ENCODE results near the gene CDK11B. TPM values are rescaled to one million over a fixed set of nuclear protein-coding genes. Genes with fewer than 3 reads are reported as not detected.
"Not testable (repeated sequence)": the region's sequence is repeated elsewhere in the genome, so short reads cannot be mapped to it uniquely, and the experiment has no call there.

Gene CDK11B
- total and polyA plus RNA-seq, 2 donors: 6.5 to 44.5 TPM

DNA sequence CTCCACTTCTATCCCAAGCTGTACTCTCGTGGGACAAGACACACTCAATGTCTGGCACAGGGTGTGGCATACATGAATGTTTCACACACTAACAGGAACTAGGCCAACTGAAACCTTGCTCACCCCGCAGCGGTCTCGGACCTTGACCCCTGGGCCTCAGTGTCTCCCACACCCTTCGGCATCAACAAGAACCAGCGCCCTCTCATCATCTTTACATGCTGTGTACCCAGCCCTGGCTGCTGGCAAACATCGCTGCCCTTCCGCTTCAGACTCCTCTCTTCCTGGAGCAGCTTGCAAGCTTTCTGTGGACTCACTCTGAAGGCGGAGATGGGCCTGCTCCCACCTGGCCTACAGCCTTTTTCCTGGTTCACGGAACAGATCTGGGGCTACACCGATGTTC is 10.5 kb downstream of the CDK11B start:
- not testable (repeated sequence) for H3K4me1 ChIP-seq (ENCODE audit: insufficient read depth); H3K27ac ChIP-seq (ENCODE audit: low read depth); H3K36me3 ChIP-seq (ENCODE audit: insufficient read depth); DNase-seq (ENCODE audit: extremely low spot score); H3K4me3 ChIP-seq (ENCODE audit: low read depth, low read length)
- 90% methylated on average over 11 of the region's 11 CpGs for WGBS

- not testable (repeated sequence) for H3K4me3 ChIP-seq (ENCODE audit: low read depth, low read length); H3K27ac ChIP-seq (ENCODE audit: low read depth); H3K36me3 ChIP-seq (ENCODE audit: insufficient read depth); H3K4me1 ChIP-seq (ENCODE audit: insufficient read depth); DNase-seq (ENCODE audit: extremely low spot score)
- WGBS: 90% methylated on average over 17 of the region's 17 CpGs
These were observed 11.1 kb downstream of the CDK11B start for GRCh38 chr1:1647567-1648241.

DNA sequence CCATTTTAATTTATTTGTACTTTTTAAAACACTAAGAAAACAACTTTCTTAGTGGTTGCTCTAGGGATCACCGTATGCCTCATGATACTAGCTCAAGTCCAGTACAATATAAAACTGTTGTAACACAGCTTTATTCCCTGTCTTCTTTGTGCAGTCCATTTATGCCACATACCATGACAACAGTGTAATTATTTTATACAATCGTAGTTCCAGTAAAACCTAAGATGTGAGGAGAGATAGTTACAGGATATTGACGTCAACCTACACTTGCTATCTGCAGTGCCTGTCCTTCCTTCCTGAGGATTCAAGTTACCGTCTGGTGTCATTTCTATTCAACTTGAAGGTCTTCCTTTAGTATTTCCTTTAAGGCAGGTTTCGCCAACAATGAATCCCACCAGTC is 12.5 kb downstream of the CDK11B start:
- 87% methylated on average over 5 of the region's 5 CpGs for WGBS
- not testable (repeated sequence) for H3K27ac ChIP-seq (ENCODE audit: low read depth); H3K36me3 ChIP-seq (ENCODE audit: insufficient read depth)

GRCh38 chr1:1640711-1641461 is 17.9 kb downstream of the CDK11B start:
- WGBS: 94% methylated on average over 30 of the region's 38 CpGs
- not testable (repeated sequence) for H3K27ac ChIP-seq (ENCODE audit: low read depth); H3K4me3 ChIP-seq (ENCODE audit: low read depth, low read length); H3K36me3 ChIP-seq (ENCODE audit: insufficient read depth); H3K4me1 ChIP-seq (ENCODE audit: insufficient read depth); DNase-seq (ENCODE audit: extremely low spot score)

More for the DNA sequence above, 12.5 kb downstream of the CDK11B start:
- H3K4me3 ChIP-seq (ENCODE audit: low read depth, low read length); DNase-seq (ENCODE audit: extremely low spot score); H3K4me1 ChIP-seq (ENCODE audit: insufficient read depth): not testable (repeated sequence)

DNA sequence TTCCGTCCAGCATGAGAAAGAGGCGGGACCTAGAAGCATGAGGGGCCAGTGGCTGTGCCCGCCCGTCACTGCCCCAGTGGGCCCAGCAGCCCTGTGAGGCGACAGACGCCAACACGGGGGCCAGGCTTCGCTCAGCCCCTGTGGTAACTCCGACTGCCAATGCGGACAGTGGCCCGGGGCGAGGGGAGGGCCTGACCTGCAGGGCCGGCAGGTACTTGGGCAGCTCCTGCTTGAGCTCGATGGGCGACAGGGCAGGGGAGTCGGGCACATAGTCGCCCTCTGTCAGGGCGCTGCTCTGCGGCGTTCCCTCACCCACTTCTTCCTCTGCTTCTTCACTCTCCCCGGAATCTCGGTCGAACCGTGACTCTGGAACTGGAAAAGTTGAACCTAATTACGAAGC is 18.7 kb downstream of the CDK11B start:
- not testable (repeated sequence) for H3K27ac ChIP-seq (ENCODE audit: low read depth); H3K36me3 ChIP-seq (ENCODE audit: insufficient read depth); DNase-seq (ENCODE audit: extremely low spot score); H3K4me3 ChIP-seq (ENCODE audit: low read depth, low read length); H3K4me1 ChIP-seq (ENCODE audit: insufficient read depth)
- WGBS: 95% methylated on average over 21 of the region's 25 CpGs

- H3K36me3 ChIP-seq (ENCODE audit: insufficient read depth); DNase-seq (ENCODE audit: extremely low spot score); H3K27ac ChIP-seq (ENCODE audit: low read depth); H3K4me1 ChIP-seq (ENCODE audit: insufficient read depth); H3K4me3 ChIP-seq (ENCODE audit: low read depth, low read length): not testable (repeated sequence)
- 94% methylated on average over 15 of the region's 16 CpGs for WGBS
These were observed 19.4 kb downstream of the CDK11B start for GRCh38 chr1:1639368-1639767.

GRCh38 chr1:1638528-1638927 is 20.3 kb downstream of the CDK11B start:
- not testable (repeated sequence) for H3K4me1 ChIP-seq (ENCODE audit: insufficient read depth); H3K36me3 ChIP-seq (ENCODE audit: insufficient read depth); DNase-seq (ENCODE audit: extremely low spot score); H3K27ac ChIP-seq (ENCODE audit: low read depth); H3K4me3 ChIP-seq (ENCODE audit: low read depth, low read length)
- 97% methylated on average over 9 of the region's 13 CpGs for WGBS

DNA sequence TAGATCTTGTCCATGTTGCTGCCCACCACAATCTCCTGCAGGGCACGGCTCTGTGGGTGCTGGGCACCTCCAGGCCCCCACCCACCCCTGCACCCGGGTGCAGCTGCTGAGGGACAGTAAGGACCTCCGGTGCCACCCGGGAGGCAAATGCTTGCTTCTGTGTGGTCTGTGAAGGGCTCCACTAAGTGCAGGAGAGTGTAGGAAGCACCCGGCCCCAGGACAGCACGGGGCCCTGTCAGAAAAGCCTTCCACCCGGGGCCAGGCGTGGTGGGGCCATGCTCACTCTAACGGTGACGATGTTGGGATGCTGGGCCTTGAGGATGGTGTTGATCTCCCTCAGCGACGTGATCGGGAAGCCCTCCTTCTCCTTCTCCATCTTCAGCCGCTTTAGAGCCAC is 21.3 kb downstream of the CDK11B start:
- WGBS: 88% methylated on average over 14 of the region's 14 CpGs
- not testable (repeated sequence) for H3K4me1 ChIP-seq (ENCODE audit: insufficient read depth); DNase-seq (ENCODE audit: extremely low spot score); H3K36me3 ChIP-seq (ENCODE audit: insufficient read depth); H3K4me3 ChIP-seq (ENCODE audit: low read depth, low read length); H3K27ac ChIP-seq (ENCODE audit: low read depth)

GRCh38 chr1:1636621-1637478 is 22.0 kb downstream of the CDK11B start:
- H3K4me3 ChIP-seq (ENCODE audit: low read depth, low read length); H3K36me3 ChIP-seq (ENCODE audit: insufficient read depth); DNase-seq (ENCODE audit: extremely low spot score); H3K4me1 ChIP-seq (ENCODE audit: insufficient read depth); H3K27ac ChIP-seq (ENCODE audit: low read depth): not testable (repeated sequence)
- 91% methylated on average over 37 of the region's 37 CpGs for WGBS

DNA sequence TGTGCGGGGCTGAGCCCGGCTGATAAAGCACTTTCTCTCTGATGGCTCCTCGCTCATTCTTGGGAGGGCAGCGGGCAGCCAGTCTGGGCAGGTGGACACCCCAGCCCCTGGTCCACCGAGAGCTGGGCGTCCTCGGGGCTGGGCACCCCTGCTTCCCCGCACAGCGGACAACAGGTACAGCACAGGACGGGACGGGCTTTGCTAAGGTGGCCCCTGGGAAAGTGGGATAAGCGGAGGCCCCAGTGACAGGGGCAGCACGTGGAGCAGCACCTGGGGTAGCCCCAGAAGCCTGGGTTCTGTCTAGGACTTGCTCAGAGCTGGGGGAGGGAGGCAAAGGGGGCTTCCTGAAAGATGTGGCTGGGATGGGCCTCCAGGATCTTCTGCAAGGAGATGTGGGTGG is 24.2 kb downstream of the CDK11B start:
- H3K27ac ChIP-seq (ENCODE audit: low read depth); H3K4me3 ChIP-seq (ENCODE audit: low read depth, low read length); DNase-seq (ENCODE audit: extremely low spot score); H3K4me1 ChIP-seq (ENCODE audit: insufficient read depth); H3K36me3 ChIP-seq (ENCODE audit: insufficient read depth): not testable (repeated sequence)
- WGBS: 93% methylated on average over 9 of the region's 13 CpGs

GRCh38 chr1:1633409-1633808 is 25.4 kb downstream of the CDK11B start:
- H3K4me3 ChIP-seq (ENCODE audit: low read depth, low read length); DNase-seq (ENCODE audit: extremely low spot score); H3K27ac ChIP-seq (ENCODE audit: low read depth); H3K36me3 ChIP-seq (ENCODE audit: insufficient read depth); H3K4me1 ChIP-seq (ENCODE audit: insufficient read depth): not testable (repeated sequence)
- WGBS: no CpG with 5 or more reads among the region's 35 CpGs

- WGBS: 6% methylated on average over 48 of the region's 48 CpGs
- Histone ChIP-seq H3K4me1 (ENCODE audit: insufficient read depth) (no peaks in the 10 kb centered on the region), H3K4me3 (ENCODE audit: low read depth, low read length) (peak within 1 kb of the TSS; percentile 43), H3K36me3 (ENCODE audit: insufficient read depth) (no peaks in the 10 kb centered on the region), H3K27ac (ENCODE audit: low read depth) (peak within 1 kb of the TSS; percentile 71)
- DNase-seq (ENCODE audit: extremely low spot score): no peak
These were observed 26.9 kb downstream of the CDK11B start, which contains the start of gene MMP23B for GRCh38 chr1:1631782-1632420. Gene MMP23B (plus strand): TSS chr1:1632173. CDS start chr1:1632219, 46 bp downstream.
